Activated CD4-positive, alpha-beta T cell treated with anti-CD3 and anti-CD28 coated beads, Interleukin-2, Interleukin-4, amounts not matched to agents 100 ng/mL and 50 ng/mL, durations not matched to agents 16 hours and 8 hours (primary cell): Measurements from ENCODE around the gene SNCAIP.

Experiments used
- DNase-seq: peaks from one replicate; pipeline ENCODE4 v3.0.0-alpha.2; 2020; ENCODE audit warnings: low spot score

SNCAIP gene

GRCh38 chr5:122429545-122430318 is 117.7 kb downstream of the SNCAIP start:
- DNase-seq, result no peak

- DNase-seq, result no peak
Observed at GRCh38 chr5:122430319-122430586, 118.2 kb downstream of the SNCAIP start.

GRCh38 chr5:122431298-122431697 is 119.3 kb downstream of the SNCAIP start:
- no peak for DNase-seq

- DNase-seq, result no peak
Observed at GRCh38 chr5:122434205-122434970, 122.4 kb downstream of the SNCAIP start.

GRCh38 chr5:122435234-122435633 is 123.2 kb downstream of the SNCAIP start:
- DNase-seq, result no peak

GRCh38 chr5:122435761-122436160 is 123.7 kb downstream of the SNCAIP start:
- DNase-seq, result no peak

GRCh38 chr5:122436615-122437014 is 124.6 kb downstream of the SNCAIP start:
- no peak for DNase-seq

- DNase-seq, result no peak
Observed at GRCh38 chr5:122439645-122440044, 127.6 kb downstream of the SNCAIP start.

- DNase-seq, result no peak
Observed at GRCh38 chr5:122442938-122443337, 130.9 kb downstream of the SNCAIP start.

- no peak for DNase-seq
Observed at GRCh38 chr5:122444411-122444810, 132.4 kb downstream of the SNCAIP start.

GRCh38 chr5:122445070-122445469 is 133.0 kb downstream of the SNCAIP start:
- DNase-seq, result no peak

GRCh38 chr5:122447072-122447471 is 135.0 kb downstream of the SNCAIP start:
- no peak for DNase-seq

GRCh38 chr5:122447879-122448278 is 135.8 kb downstream of the SNCAIP start:
- no peak for DNase-seq

GRCh38 chr5:122454541-122454940 is 142.5 kb downstream of the SNCAIP start:
- DNase-seq, result no peak

- no peak for DNase-seq
Observed at GRCh38 chr5:122455939-122456338, 143.9 kb downstream of the SNCAIP start.

GRCh38 chr5:122457178-122457826 is 145.3 kb downstream of the SNCAIP start:
- no peak for DNase-seq

- DNase-seq, result no peak
Observed at GRCh38 chr5:122458278-122458872, 146.3 kb downstream of the SNCAIP start.

- no peak for DNase-seq
Observed at GRCh38 chr5:122462486-122462885, 150.4 kb downstream of the SNCAIP start.

- DNase-seq, result no peak
Observed at GRCh38 chr5:122463221-122463620, 151.2 kb downstream of the SNCAIP start.

GRCh38 chr5:122464191-122464590 is 152.2 kb downstream of the SNCAIP start:
- DNase-seq, result no peak

GRCh38 chr5:122465031-122465577 is 153.1 kb downstream of the SNCAIP start:
- no peak for DNase-seq

GRCh38 chr5:122465994-122466393 is 154.0 kb downstream of the SNCAIP start:
- DNase-seq, result no peak
